Calu3 (cell line): ENCODE data around the gene UGGT2. TPM values are rescaled to one million over a fixed set of nuclear protein-coding genes. Genes with fewer than 3 reads are reported as not detected.

Source experiments
- BruUV-seq: library from RNA; stranded (reverse); fragments of 400-500 nt; replicated peaks from 2 replicates; lab custom pipeline; 2021; lab: Mats Ljungman, UMichigan
- CTCF ChIA-PET: fragments of 300-600 bp; sonication (Branson Sonifier 250); formaldehyde crosslinking; loops from one replicate; lab custom pipeline; 2022; ENCODE audit warnings: antibody characterized with exemption; lab: Charles Lee
- DNase-seq: peaks from one replicate; pipeline ENCODE4 v3.0.0; 2022
- H3K27ac Mint-ChIP-seq: one replicate; pipeline ENCODE4 v1.8.0; 2022; ENCODE audit warnings: mixed read lengths; ENCODE audit not compliant: unreplicated experiment
- H3K27me3 Mint-ChIP-seq: one replicate; pipeline ENCODE4 v1.8.0; 2022; ENCODE audit warnings: mixed read lengths; ENCODE audit not compliant: unreplicated experiment
- H3K36me3 Mint-ChIP-seq: one replicate; pipeline ENCODE4 v1.8.0; 2022; ENCODE audit warnings: mild to moderate bottlenecking, moderate library complexity, mixed read lengths; ENCODE audit not compliant: insufficient read depth, unreplicated experiment
- H3K4me1 Mint-ChIP-seq: one replicate; pipeline ENCODE4 v1.8.0; 2022; ENCODE audit warnings: mild to moderate bottlenecking, low read depth, mixed read lengths; ENCODE audit not compliant: unreplicated experiment
- H3K4me3 Mint-ChIP-seq: one replicate; pipeline ENCODE4 v1.8.0; 2022; ENCODE audit warnings: mild to moderate bottlenecking, low read depth, moderate library complexity, mixed read lengths; ENCODE audit not compliant: unreplicated experiment
- H3K9me3 Mint-ChIP-seq: one replicate; pipeline ENCODE4 v1.8.0; 2022; ENCODE audit warnings: low read depth, mixed read lengths; ENCODE audit not compliant: unreplicated experiment
- intact Hi-C: fragments of 100-400 bp; cut with micrococcal nuclease; formaldehyde crosslinking; loops from one replicate; pipeline ENCODE4 v1.10.0; 2022; ENCODE audit not compliant: unreplicated experiment
- total RNA-seq: library from RNA; stranded (reverse); gene quantifications from 2 replicates; pipeline ENCODE4 v1.2.3, GENCODE V29; 2022
- TF ChIP-seq, protein P1 (sequence below): fragments of 200-600 bp; IDR thresholded peaks from one replicate; pipeline ENCODE4 v1.8.0; 2022; ENCODE audit warnings: antibody characterized with exemption; ENCODE audit not compliant: unreplicated experiment

UGGT2 gene
- total RNA-seq, 1 experiment from 2014 or later: 12.1 TPM

DNA sequence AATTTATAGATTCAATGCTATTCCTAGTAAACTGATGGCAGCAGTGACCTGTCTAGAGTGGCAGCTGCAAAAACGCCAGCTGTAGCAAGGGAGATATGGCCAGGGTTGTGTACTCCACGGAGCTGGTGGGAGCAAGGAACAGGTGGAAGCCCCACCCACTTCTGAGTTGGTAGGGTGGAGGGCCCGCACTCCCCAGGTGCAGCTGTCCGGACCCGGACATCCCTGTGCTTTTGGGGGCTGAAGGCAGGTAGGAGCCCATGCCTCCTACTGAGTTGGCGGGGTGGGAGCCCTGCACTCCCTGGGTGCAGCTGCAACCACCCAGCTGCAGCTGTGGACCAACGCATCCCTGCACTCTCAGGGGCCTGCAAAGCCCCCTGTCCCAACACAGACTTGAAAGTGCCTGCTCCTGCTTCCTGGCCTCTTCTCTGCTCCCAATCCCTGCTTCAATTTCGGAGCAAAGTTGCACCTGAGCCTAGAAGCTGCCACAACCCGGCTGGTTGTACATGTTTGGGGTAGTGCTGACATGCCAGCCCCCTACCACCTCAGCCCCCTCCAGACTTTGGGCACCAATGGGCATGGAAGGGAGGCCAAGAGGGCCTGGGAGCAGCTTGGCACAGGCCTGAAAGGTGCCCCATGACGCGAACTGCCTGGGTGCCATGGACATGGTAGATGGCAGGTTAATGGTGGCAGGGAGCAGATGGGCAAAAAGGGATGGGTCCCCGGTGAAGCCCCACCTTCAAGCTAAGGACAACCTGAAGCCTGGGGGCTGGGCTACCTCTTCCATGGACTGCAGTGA lies 19.8 kb downstream of the UGGT2 start:
- Mint-ChIP-seq H3K27me3 (no peaks in the 10 kb centered on the region), H3K9me3 (no peaks in the 10 kb centered on the region), H3K4me1 (no peaks in the 10 kb centered on the region), H3K4me3 (no peak overlapping the region), H3K27ac (no peak overlapping the region), H3K36me3 (no peaks in the 10 kb centered on the region)
- intact Hi-C loops: no loop called here
- DNase-seq: no peak
- BruUV-seq: no TSS peak
- TF ChIP-seq, protein P1, sequence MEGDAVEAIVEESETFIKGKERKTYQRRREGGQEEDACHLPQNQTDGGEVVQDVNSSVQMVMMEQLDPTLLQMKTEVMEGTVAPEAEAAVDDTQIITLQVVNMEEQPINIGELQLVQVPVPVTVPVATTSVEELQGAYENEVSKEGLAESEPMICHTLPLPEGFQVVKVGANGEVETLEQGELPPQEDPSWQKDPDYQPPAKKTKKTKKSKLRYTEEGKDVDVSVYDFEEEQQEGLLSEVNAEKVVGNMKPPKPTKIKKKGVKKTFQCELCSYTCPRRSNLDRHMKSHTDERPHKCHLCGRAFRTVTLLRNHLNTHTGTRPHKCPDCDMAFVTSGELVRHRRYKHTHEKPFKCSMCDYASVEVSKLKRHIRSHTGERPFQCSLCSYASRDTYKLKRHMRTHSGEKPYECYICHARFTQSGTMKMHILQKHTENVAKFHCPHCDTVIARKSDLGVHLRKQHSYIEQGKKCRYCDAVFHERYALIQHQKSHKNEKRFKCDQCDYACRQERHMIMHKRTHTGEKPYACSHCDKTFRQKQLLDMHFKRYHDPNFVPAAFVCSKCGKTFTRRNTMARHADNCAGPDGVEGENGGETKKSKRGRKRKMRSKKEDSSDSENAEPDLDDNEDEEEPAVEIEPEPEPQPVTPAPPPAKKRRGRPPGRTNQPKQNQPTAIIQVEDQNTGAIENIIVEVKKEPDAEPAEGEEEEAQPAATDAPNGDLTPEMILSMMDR: no peak
- CTCF ChIA-PET: no interaction called here

DNA sequence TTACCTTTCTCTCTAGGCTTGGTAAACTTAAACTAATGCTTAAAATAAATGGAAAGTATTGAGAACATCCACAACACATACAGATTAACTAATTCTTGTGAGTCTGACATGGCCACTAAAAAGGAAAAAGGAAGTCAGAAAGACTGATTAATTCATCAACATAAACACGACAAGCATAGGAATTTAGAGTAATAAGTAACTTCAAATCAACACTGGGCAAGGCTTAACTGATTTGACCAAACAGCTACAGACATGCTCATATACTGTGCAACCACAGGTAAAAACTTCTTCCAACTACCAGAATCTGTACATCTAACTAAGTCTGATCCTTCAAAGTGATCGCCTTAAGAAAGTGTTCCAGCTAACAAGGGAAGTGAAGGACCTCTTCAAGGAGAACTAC lies 20.5 kb downstream of the UGGT2 start:
- no peak for DNase-seq
- intact Hi-C loops: no loop called here
- Mint-ChIP-seq H3K36me3 (no peaks in the 10 kb centered on the region), H3K27me3 (no peaks in the 10 kb centered on the region), H3K9me3 (no peaks in the 10 kb centered on the region), H3K27ac (no peak overlapping the region), H3K4me1 (no peaks in the 10 kb centered on the region), H3K4me3 (no peak overlapping the region)
- TF ChIP-seq, protein P1: no peak
- BruUV-seq: no TSS peak
- CTCF ChIA-PET: no interaction called here

DNA sequence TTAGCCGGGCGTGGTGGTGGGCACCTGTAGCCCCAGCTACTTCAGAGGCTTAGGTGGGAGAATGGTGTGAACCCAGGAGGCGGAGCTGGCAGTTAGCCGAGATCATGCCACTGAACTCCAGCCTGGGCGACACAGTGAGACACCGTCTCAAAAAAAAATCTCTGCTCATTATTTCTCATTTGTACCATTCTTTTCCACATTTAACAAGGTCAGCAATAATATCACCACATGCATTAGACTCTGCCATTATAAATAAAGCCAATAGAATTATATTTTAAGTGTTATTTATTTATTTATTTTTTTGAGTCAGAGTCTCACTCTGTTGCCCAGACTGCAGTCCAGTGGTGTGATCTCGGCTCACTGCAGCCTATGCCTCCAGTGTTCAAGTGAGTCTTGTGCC lies 24.2 kb downstream of the UGGT2 start:
- intact Hi-C loops: no loop called here
- CTCF ChIA-PET: no interaction called here
- no peak for DNase-seq
- no TSS peak for BruUV-seq
- Mint-ChIP-seq H3K27me3 (no peaks in the 10 kb centered on the region), H3K36me3 (no peaks in the 10 kb centered on the region), H3K4me1 (no peaks in the 10 kb centered on the region), H3K4me3 (no peak overlapping the region), H3K9me3 (no peaks in the 10 kb centered on the region), H3K27ac (no peak overlapping the region)
- TF ChIP-seq, protein P1: no peak

GRCh38 chr13:96027496-96027895 lies 25.7 kb downstream of the UGGT2 start:
- intact Hi-C loops: no loop called here
- TF ChIP-seq, protein P1: no peak
- Mint-ChIP-seq H3K9me3 (no peaks in the 10 kb centered on the region), H3K4me3 (no peak overlapping the region), H3K36me3 (no peaks in the 10 kb centered on the region), H3K27me3 (no peaks in the 10 kb centered on the region), H3K4me1 (no peaks in the 10 kb centered on the region), H3K27ac (no peak overlapping the region)
- CTCF ChIA-PET: no interaction called here
- BruUV-seq: no TSS peak
- no peak for DNase-seq
